Activated CD8-positive, alpha-beta memory T cell treated with anti-CD3 and anti-CD28 coated beads for 36 hours (primary cell): Measurements from ENCODE around the gene SIRT6. TPM values are rescaled to one million over a fixed set of nuclear protein-coding genes. Genes with fewer than 3 reads are reported as not detected.
"Not testable (repeated sequence)": the region's sequence is repeated elsewhere in the genome, so short reads cannot be mapped to it uniquely, and the experiment has no call there.

Experiments used
- CTCF ChIA-PET: fragments of 350-600 bp; sonication (Branson Sonifier 250); formaldehyde crosslinking; loops from one replicate; lab custom pipeline; 2021; ENCODE audit warnings: antibody characterized with exemption; lab: Charles Lee
- POLR2A ChIA-PET: fragments of 350-600 bp; sonication (Branson Sonifier 250); formaldehyde crosslinking; loops from one replicate; lab custom pipeline; 2021; ENCODE audit warnings: antibody characterized with exemption; lab: Charles Lee
- total RNA-seq, 2 experiments: library from RNA; stranded (reverse); gene quantifications; one replicate each; pipeline ENCODE4 v1.2.3, GENCODE V29; 2021

Gene SIRT6
- total RNA-seq, 2 experiments from 2014 or later = 33.0 to 34.0 TPM

GRCh38 chr19:4206818-4207484 lies 24.6 kb upstream of the SIRT6 start:
- CTCF ChIA-PET = interaction anchor here (0.7 to 1.6 kb wide), 2 partner anchors 67 to 939 kb away, joined by 4 read pairs; no protein-coding TSS in a partner anchor
- POLR2A ChIA-PET = interaction anchor here (0.6 kb wide), 1 partner anchor 20 kb away, joined by 3 read pairs; no protein-coding TSS in a partner anchor

GRCh38 chr19:4201798-4202197 lies 19.4 kb upstream of the SIRT6 start:
- ChIA-PET CTCF (interaction anchor here (0.5 to 3.0 kb wide), 6 partner anchors 15 to 353 kb away, joined by 3 to 13 read pairs (median 4); partner anchors contain the start of gene EEF2), POLR2A (interaction anchor here (0.6 kb wide), 1 partner anchor 144 kb away, joined by 10 read pairs; no protein-coding TSS in a partner anchor)

- POLR2A ChIA-PET = no interaction called here
- CTCF ChIA-PET = interaction anchor here (0.9 to 3.0 kb wide), 6 partner anchors 14 to 215 kb away, joined by 4 to 13 read pairs (median 6); partner anchors contain the start of gene EEF2
Measured at GRCh38 chr19:4200940-4201542, 18.7 kb upstream of the SIRT6 start.

- POLR2A ChIA-PET = no interaction called here
- CTCF ChIA-PET = interaction anchor here (1.8 to 3.0 kb wide), 2 partner anchors 13 to 60 kb away, joined by 7 to 13 read pairs; no protein-coding TSS in a partner anchor
Measured at GRCh38 chr19:4199699-4200293, 17.4 kb upstream of the SIRT6 start.

DNA sequence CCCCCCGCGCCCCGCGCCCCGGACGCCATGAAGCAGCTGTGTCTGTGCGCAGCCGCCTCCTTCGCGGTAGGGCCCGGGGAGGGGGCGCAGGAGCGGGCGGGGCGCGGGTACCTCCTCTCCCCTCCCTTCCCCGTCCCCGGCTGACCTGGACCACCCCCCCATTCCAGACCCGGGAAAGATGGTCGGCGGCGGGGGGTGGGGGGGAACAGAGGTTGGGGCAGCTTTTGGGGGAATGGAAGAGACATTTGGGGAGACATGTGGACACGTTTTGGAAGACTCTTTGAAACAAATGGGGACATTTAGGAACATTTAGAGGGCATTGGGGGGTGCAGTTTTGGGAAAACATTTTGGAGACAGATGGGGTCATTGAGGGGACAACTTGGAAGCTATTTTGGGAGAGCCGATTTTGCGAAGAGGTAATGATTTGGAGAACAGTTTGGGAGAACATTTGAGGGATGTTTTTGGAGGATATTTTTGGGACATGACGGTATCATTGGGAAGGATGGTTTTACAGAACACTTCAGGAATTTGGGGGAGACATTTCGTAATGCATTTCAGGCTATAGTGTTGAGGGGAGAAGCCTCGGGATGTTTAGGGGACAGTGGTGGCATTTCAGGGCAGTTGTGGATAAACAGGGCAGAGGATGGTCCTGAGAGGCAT lies 16.2 kb upstream of the SIRT6 start:
- POLR2A ChIA-PET = no interaction called here

DNA sequence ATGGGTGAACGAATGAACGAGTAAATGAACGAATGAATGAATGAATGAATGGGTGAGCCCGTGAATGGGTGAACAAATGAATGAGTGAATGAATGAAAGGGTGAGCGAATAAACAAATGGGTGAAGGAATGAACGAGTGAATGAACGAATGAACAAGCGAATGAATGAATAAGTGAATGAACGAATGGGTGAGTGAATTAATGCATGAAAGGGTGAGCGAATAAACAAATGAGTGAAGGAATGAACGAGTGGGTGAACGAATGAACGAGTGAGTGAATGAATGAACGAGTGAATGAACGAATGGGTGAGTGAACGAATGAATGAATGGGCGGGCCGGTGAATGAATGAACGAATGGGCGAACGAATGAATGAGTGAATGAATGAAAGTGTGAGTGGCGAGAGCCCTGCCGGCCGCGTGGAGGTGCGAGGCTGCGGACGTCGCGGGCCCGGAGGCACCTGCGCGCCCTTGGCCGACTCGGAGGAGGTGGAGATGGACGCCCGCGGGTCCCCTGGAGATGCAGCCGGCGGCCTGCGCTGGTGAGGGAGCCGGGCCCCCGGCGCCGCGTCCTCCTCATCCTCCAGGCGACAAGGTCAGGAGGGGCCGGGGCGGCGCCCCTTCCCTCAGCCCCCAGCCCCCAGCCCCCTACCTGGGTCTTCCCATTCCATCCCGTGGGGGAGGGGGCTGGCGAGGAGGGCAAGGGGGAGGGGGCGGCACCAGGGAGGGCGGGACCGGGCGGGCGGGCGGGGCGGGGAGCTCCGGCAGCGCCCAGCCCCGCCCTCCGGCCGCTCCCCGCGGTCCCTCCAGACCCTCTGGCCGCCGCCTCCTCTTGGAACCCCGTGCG lies 15.5 kb upstream of the SIRT6 start:
- CTCF ChIA-PET = no interaction called here

More for the DNA sequence above, 16.2 kb upstream of the SIRT6 start:
- CTCF ChIA-PET = no interaction called here

DNA sequence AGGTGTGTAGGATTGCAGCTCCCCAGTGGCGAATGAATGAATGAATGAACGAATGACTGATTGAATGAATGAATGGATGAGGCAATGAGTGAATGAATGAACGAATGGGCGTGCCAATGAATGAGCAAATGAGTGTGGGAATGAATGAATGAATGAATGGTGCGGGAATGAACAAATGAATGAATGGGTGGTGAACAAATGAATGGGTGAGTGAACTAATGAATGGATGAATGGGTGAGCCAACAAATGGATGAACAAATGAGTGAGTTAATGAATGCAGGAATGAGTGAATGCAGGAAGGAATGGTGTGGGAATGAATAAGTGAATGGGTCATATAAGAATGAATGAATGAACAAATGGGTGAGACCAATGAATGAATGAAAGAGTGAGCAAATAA lies 14.9 kb upstream of the SIRT6 start:
- ChIA-PET CTCF (no interaction called here), POLR2A (no interaction called here)

More for the DNA sequence above, 15.5 kb upstream of the SIRT6 start:
- POLR2A ChIA-PET = no interaction called here

DNA sequence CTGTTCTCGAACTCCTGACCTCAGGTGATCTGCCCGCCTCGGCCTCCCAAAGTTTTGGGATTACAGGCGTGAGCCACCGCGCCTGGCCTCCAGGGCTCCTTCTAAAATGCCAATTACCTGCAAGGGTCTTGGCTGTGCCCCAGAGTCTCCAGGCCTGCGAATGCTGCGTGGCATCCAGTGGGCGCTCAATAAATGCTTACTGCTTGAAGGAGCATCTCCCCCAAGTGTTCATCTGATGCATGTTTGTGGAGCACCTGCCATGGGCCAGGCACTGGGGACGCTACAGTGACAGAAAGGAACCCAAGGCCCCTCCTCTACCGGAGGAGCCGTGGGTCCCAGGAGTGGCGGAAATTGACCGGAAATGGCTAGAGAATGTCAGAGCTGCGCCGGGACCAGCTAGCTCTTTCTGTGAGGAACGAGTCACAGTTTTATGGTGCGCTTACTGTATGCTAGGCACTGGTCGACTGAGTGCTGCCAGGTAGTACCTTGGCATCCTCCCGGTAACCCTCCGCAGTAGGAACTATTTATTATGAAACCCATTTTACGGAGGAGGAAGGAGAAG lies 14.3 kb upstream of the SIRT6 start:
- ChIA-PET CTCF (interaction anchor here (1.2 kb wide), 1 partner anchor 10 kb away, joined by 4 read pairs; no protein-coding TSS in a partner anchor), POLR2A (no interaction called here)

GRCh38 chr19:4196009-4196408 lies 13.6 kb upstream of the SIRT6 start:
- CTCF ChIA-PET = interaction anchor here (1.2 kb wide), 1 partner anchor 9 kb away, joined by 4 read pairs; no protein-coding TSS in a partner anchor
- POLR2A ChIA-PET = no interaction called here

- ChIA-PET POLR2A (no interaction called here), CTCF (no interaction called here)
Measured at GRCh38 chr19:4194353-4194752, 12.0 kb upstream of the SIRT6 start.

DNA sequence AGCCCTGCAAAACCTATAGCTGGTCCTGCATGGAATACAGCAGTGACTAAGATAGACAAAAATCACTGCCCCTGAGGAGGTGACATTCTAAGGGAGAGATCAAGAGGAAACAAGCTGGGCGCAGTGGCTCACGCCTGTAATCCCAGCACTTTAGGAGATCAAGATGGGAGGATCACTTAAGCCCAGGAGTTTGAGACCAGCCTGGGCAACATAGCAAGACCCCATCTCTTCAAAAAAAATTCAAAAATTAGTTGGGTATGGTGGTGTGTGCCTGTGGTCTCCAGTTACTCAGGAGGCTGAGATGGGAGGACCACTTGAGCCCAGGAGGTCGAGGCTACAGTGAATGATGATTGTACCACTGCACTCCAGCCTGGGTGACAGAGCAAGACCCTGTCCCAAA lies 10.2 kb upstream of the SIRT6 start:
- CTCF ChIA-PET = interaction anchor here (0.6 to 0.7 kb wide), 2 partner anchors 68 to 382 kb away, joined by 3 read pairs; no protein-coding TSS in a partner anchor
- POLR2A ChIA-PET = not testable (repeated sequence)

GRCh38 chr19:4189641-4190040 lies 7.3 kb upstream of the SIRT6 start:
- ChIA-PET CTCF (interaction anchor here (0.6 to 0.7 kb wide), 2 partner anchors 101 to 622 kb away, joined by 3 read pairs; no protein-coding TSS in a partner anchor), POLR2A (no interaction called here)

DNA sequence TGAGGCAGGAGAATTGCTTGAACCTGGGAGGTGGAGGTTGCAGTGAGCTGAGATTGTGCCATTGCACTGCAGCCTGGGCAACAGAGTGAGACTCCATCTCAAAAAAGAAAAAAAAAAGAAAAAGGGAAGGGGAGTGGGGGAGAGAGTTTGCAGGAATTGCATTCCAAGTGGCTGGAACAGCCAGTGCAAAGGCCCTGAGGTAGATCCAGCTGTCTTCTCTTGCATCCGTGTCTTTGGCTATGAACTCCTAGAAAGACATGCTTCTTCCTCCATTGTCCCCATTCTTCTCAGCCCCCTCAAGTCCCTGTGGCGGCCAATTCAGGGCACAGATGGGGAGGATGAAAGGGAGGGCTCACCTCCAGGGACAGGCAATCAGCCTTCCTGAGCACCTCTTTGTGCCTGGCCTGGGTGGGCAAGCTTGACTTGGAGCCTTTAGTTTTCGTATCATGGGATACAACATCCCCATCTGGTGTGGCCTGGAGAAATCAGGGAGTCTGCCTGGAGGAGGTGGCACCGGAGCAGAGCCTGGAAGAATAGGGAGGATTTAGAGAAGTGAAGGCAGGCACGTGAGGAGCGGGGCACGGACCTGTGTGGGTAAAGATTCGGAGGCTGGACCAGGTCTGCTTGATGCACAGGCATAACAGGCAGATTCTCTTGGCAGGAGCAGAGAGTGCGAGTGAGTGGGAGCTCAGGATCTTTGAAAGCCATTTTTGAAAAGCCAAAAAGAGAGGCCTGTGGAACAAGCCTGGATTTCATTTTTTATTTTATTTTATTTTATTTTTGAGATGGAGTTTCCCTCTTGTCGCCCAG lies 5.2 kb upstream of the SIRT6 start:
- POLR2A ChIA-PET = no interaction called here
- CTCF ChIA-PET = interaction anchor here (0.6 to 2.9 kb wide), 3 partner anchors 13 to 192 kb away, joined by 4 to 13 read pairs (median 5); no protein-coding TSS in a partner anchor

DNA sequence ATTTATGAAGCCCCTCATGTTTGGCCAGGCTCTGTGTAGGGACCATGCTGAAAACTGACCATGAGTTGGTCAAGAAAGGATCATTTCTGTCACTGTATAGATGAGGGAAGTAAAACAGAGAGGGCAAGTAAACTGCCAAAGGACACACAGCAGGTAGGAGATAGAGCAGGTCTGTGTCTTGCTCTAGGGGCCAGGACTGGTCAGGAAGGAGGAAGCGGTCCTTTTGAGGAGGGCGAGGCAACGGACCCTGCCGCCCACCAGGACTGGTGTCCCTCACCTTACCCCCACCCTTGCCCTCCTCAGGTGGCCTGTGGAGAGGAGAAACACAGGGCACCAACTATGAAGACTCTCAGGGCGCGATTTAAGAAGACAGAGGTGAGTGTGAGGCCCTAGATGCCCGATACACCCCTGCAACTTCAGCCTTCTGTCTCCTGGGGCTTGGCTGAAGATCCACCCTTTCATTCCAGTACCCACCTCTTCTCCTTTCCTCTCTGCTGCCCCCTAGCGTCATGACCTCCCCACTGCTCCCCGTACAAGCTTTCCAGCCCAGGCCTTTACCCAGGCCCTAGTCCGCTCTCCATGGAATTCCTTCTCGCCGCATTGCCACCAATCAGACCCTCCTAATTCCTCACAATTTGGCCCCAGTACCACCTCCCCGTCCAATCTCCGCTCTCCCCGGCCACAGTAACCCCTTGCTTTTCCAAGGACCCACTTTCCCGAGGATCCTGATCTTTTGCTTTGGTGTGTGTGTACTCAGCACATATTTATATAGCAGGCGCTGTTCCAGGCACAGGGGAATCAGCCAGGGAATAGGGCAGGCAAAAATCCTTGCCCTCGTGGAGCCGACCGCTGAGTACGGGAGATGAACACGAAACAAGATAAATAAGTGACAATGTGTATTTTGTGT lies 4.0 kb upstream of the SIRT6 start:
- ChIA-PET CTCF (interaction anchor here (0.6 to 2.9 kb wide), 5 partner anchors 9 to 125 kb away, joined by 3 to 13 read pairs (median 4); no protein-coding TSS in a partner anchor), POLR2A (interaction anchor here (0.6 kb wide), 1 partner anchor 21 kb away, joined by 3 read pairs; no protein-coding TSS in a partner anchor)

- ChIA-PET POLR2A (no interaction called here), CTCF (interaction anchor here (1.6 to 2.9 kb wide), 2 partner anchors 8 to 15 kb away, joined by 4 to 13 read pairs; no protein-coding TSS in a partner anchor)
Measured at GRCh38 chr19:4185413-4186086, 3.2 kb upstream of the SIRT6 start.
